Calu3 (cell line): ENCODE data around the gene NCLN. TPM values are rescaled to one million over a fixed set of nuclear protein-coding genes. Genes with fewer than 3 reads are reported as not detected.

Source experiments
- BruUV-seq: library from RNA; stranded (reverse); fragments of 400-500 nt; replicated peaks from 2 replicates; lab custom pipeline; 2021; lab: Mats Ljungman, UMichigan
- CTCF ChIA-PET: fragments of 300-600 bp; sonication (Branson Sonifier 250); formaldehyde crosslinking; loops from one replicate; lab custom pipeline; 2022; ENCODE audit warnings: antibody characterized with exemption; lab: Charles Lee
- DNase-seq: peaks from one replicate; pipeline ENCODE4 v3.0.0; 2022
- H3K27ac Mint-ChIP-seq: one replicate; pipeline ENCODE4 v1.8.0; 2022; ENCODE audit warnings: mixed read lengths; ENCODE audit not compliant: unreplicated experiment
- H3K27me3 Mint-ChIP-seq: one replicate; pipeline ENCODE4 v1.8.0; 2022; ENCODE audit warnings: mixed read lengths; ENCODE audit not compliant: unreplicated experiment
- H3K36me3 Mint-ChIP-seq: one replicate; pipeline ENCODE4 v1.8.0; 2022; ENCODE audit warnings: mild to moderate bottlenecking, moderate library complexity, mixed read lengths; ENCODE audit not compliant: insufficient read depth, unreplicated experiment
- H3K4me1 Mint-ChIP-seq: one replicate; pipeline ENCODE4 v1.8.0; 2022; ENCODE audit warnings: mild to moderate bottlenecking, low read depth, mixed read lengths; ENCODE audit not compliant: unreplicated experiment
- H3K4me3 Mint-ChIP-seq: one replicate; pipeline ENCODE4 v1.8.0; 2022; ENCODE audit warnings: mild to moderate bottlenecking, low read depth, moderate library complexity, mixed read lengths; ENCODE audit not compliant: unreplicated experiment
- H3K9me3 Mint-ChIP-seq: one replicate; pipeline ENCODE4 v1.8.0; 2022; ENCODE audit warnings: low read depth, mixed read lengths; ENCODE audit not compliant: unreplicated experiment
- intact Hi-C: fragments of 100-400 bp; cut with micrococcal nuclease; formaldehyde crosslinking; loops from one replicate; pipeline ENCODE4 v1.10.0; 2022; ENCODE audit not compliant: unreplicated experiment
- total RNA-seq: library from RNA; stranded (reverse); gene quantifications from 2 replicates; pipeline ENCODE4 v1.2.3, GENCODE V29; 2022
- TF ChIP-seq, protein P1 (sequence below): fragments of 200-600 bp; IDR thresholded peaks from one replicate; pipeline ENCODE4 v1.8.0; 2022; ENCODE audit warnings: antibody characterized with exemption; ENCODE audit not compliant: unreplicated experiment

The NCLN gene
- total RNA-seq, 1 experiment from 2014 or later: 79.6 TPM

DNA sequence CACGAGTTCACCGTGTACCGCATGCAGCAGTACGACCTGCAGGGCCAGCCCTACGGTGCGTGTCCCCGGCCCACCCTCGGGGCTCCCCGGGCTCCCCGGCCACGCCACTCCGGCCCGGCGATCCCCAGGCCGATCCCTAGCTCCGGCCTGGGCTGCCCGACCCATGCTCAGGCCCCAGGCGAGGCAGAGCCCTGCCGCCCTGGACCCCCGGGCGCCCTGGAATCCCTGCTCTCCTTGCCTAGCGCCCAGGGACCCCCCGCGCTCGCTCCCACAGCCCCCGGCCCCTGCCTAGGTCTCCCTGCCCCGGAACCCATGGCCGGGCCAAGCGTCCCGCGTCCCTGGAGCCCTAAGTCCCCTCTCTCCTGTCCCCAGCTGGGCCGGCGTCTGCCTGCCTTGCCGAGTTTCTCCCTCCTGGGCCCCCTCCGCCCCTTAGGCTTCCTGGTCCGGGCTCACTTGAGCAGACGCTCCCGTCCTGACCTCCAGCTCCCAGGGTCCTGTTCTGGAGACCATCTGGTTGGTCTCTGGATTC is 494 bp downstream of the NCLN start:
- DNase-seq: no peak
- intact Hi-C loops: no loop called here
- CTCF ChIA-PET: interaction anchor here (0.6 kb wide), 1 partner anchor 55 kb away, joined by 3 read pairs; no protein-coding TSS in a partner anchor
- TF ChIP-seq, protein P1, sequence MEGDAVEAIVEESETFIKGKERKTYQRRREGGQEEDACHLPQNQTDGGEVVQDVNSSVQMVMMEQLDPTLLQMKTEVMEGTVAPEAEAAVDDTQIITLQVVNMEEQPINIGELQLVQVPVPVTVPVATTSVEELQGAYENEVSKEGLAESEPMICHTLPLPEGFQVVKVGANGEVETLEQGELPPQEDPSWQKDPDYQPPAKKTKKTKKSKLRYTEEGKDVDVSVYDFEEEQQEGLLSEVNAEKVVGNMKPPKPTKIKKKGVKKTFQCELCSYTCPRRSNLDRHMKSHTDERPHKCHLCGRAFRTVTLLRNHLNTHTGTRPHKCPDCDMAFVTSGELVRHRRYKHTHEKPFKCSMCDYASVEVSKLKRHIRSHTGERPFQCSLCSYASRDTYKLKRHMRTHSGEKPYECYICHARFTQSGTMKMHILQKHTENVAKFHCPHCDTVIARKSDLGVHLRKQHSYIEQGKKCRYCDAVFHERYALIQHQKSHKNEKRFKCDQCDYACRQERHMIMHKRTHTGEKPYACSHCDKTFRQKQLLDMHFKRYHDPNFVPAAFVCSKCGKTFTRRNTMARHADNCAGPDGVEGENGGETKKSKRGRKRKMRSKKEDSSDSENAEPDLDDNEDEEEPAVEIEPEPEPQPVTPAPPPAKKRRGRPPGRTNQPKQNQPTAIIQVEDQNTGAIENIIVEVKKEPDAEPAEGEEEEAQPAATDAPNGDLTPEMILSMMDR: no peak
- no TSS peak for BruUV-seq
- Mint-ChIP-seq H3K27ac (peak overlapping the region; percentile 90), H3K9me3 (no peaks in the 10 kb centered on the region), H3K36me3 (peaks cover 21% of the 10 kb centered on the region), H3K4me1 (peaks cover 17% of the 10 kb centered on the region), H3K4me3 (peak overlapping the region; percentile 93), H3K27me3 (no peaks in the 10 kb centered on the region)

DNA sequence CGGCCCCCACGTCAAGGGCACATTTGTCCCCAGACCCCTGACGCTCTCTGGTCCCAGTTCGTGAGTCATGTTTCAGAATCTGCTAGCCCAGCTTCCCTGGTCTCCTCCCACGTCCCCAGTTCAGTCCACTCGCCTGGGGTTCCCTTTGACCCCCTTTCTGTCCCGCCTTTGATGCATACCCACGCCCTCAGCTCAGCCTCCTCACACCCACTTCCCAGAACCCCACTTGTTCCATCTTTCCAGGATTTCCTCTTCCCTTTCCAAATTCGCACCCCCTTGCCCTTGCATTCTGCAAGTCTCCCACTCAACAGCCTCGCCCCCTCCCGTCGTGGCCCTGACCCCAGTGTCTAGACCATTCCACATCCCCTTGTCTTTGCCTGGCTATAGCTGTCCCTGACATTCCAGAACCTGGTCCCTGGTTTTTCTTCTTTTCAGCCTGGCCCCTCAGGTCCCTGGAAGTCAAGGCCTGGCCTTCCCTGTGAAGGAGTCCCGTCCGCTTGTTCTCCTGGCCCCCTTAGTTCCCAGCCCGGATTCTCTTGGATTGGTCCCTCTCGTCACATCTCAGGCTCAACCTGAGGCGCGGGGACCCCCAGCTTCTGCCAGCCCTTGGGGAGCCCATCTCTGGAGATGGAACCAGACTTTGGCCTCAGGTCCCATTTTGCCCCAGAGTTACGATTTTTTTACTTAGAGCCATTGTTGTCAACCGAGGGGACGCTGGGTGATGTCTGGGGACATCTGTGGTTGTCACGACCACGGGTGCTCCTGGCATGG is 1.3 kb downstream of the NCLN start:
- intact Hi-C loops: no loop called here
- Mint-ChIP-seq H3K4me1 (peaks cover 17% of the 10 kb centered on the region), H3K9me3 (no peaks in the 10 kb centered on the region), H3K27me3 (no peaks in the 10 kb centered on the region), H3K4me3 (peak overlapping the region; percentile 93), H3K36me3 (peaks cover 21% of the 10 kb centered on the region), H3K27ac (peak overlapping the region; percentile 90)
- TF ChIP-seq, protein P1: no peak
- CTCF ChIA-PET: interaction anchor here (0.6 kb wide), 1 partner anchor 56 kb away, joined by 3 read pairs; no protein-coding TSS in a partner anchor
- no peak for DNase-seq
- BruUV-seq: TSS peak; percentile 29

DNA sequence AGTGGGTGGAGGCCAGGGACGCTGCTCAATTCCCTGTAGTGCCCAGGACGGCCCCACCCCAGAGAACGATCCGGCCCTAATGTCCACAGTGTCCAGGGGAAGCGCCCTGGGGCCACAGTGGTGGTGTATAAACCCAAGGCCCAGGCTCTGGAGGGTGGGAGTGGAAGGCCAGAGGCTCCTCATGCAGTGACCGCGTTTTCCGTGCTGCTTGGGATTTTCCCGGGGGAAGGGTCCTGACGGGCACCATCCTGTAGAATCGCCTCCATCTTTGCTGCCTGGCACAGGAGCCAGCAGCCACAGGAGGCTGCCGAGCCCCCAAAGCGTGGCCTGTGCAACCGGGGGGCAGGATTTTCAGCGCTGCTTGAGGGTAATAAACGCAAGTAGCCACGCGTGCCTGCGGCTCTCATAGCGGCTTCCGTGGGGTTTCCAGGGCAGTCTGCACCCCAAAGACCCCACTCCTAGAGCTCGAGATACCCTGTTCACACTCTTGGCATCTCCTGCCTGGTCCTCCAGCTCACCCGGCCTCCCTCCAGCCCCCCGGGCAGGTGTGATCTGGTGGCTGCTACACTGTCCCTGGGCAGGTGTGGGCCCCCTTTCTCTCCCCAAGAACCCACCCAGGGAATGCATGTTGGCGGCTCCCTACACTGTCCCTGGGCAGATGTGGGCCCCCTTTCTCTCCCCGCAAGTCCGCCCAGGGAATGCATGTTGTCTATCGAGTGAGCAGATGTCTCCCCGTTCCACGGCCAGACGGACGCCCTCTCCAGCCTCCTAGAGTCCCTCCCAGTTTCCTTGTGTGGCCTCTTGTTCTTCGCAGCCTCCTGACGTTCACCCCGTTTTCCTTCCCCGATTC is 2.2 kb downstream of the NCLN start:
- no TSS peak for BruUV-seq
- DNase-seq: no peak
- H3K36me3 Mint-ChIP-seq: peaks cover 21% of the 10 kb centered on the region
- TF ChIP-seq, protein P1: no peak
- intact Hi-C loops: no loop called here
- peaks cover 17% of the 10 kb centered on the region for H3K4me1 Mint-ChIP-seq
- peak overlapping the region; percentile 93 for H3K4me3 Mint-ChIP-seq
- H3K27ac Mint-ChIP-seq: no peak overlapping the region
- H3K9me3 Mint-ChIP-seq: no peaks in the 10 kb centered on the region
- CTCF ChIA-PET: no interaction called here
- no peaks in the 10 kb centered on the region for H3K27me3 Mint-ChIP-seq
